Stimulated activated naive CD4-positive, alpha-beta T cell treated with Interleukin-2 at 50 U/mL for 16 hours (primary cell): ENCODE data around the gene MED12L.

ENCODE experiments used
- DNase-seq: peaks from one replicate; lab custom pipeline; 2025; lab: John Stamatoyannopoulos, UW

MED12L gene

GRCh38 chr3:151462278-151462780 is 376.9 kb downstream of the MED12L start:
- DNase-seq: no peak

GRCh38 chr3:151462991-151463390 is 377.5 kb downstream of the MED12L start:
- no peak for DNase-seq

GRCh38 chr3:151467069-151467468 is 381.6 kb downstream of the MED12L start:
- no peak for DNase-seq

- DNase-seq: no peak
These were observed 382.9 kb downstream of the MED12L start for GRCh38 chr3:151468284-151468917.

GRCh38 chr3:151476344-151477018 is 391.0 kb downstream of the MED12L start:
- no peak for DNase-seq

- no peak for DNase-seq
These were observed 392.3 kb downstream of the MED12L start for GRCh38 chr3:151477591-151478334.

- no peak for DNase-seq
These were observed 392.9 kb downstream of the MED12L start for GRCh38 chr3:151478335-151478697.

GRCh38 chr3:151479452-151479851 is 394.0 kb downstream of the MED12L start:
- DNase-seq: no peak

- no peak for DNase-seq
These were observed 395.0 kb downstream of the MED12L start for GRCh38 chr3:151480492-151480891.

- DNase-seq: no peak
These were observed 398.0 kb downstream of the MED12L start for GRCh38 chr3:151483488-151483887.

- DNase-seq: no peak
These were observed 398.6 kb downstream of the MED12L start for GRCh38 chr3:151483961-151484520.
